GM12878 (cell line): Measurements from ENCODE around the gene ORM2. TPM values are rescaled to one million over a fixed set of nuclear protein-coding genes. Genes with fewer than 3 reads are reported as not detected.

Experiments used
- BCLAF1 ChIP-seq: fragments of 450-650 bp; IDR thresholded peaks from 2 replicates; pipeline ENCODE4 v1.6.1; 2017; ENCODE audit warnings: antibody characterized with exemption, mild to moderate bottlenecking, moderate library complexity
- CREM ChIP-seq: IDR thresholded peaks from 2 replicates; pipeline ENCODE4 v1.6.1; 2014; ENCODE audit warnings: antibody characterized with exemption, low read depth
- RB1 ChIP-seq: fragments of 450-650 bp; formaldehyde crosslinking; IDR thresholded peaks from 2 replicates; pipeline ENCODE4 v1.6.1; 2017; ENCODE audit warnings: mild to moderate bottlenecking, borderline replicate concordance
- TBL1XR1 ChIP-seq: IDR thresholded peaks from 2 replicates; pipeline ENCODE4 v1.6.1; 2012; ENCODE audit warnings: low read depth, low read length, improper control_type of control experiment
- ZNF622 ChIP-seq: fragments of 450-650 bp; IDR thresholded peaks from 2 replicates; pipeline ENCODE4 v1.6.1; 2017; ENCODE audit warnings: mild to moderate bottlenecking, inconsistent platforms
- polyA plus RNA-seq, 11 experiments: library from polyadenylated mRNA; depleted of rRNA in 4 of 11; unstranded in 6 of 11; stranded (reverse) in 5 of 11; fragments of >200 nt; fragmentation: Nextera tagmentation in 4 of 11; fragmentation: Illumina TruSeq in 1 of 11; extraction: Ambion mirVana in 4 of 11; extraction: Trizol in 1 of 11; gene quantifications; 1 replicate in 1 of 11; 2 replicates in 10 of 11; pipeline versions ENCODE4 v1.2.1 to v1.2.3, GENCODE V29; 2011 to 2016; ENCODE audit warnings: inconsistent platforms in 2 of 11, missing spikeins in 2 of 11, low read depth in 1 of 11
- total RNA-seq, 4 experiments: library from RNA; depleted of rRNA in 3 of 4; stranded (reverse); fragments of >200 nt in 3 of 4; fragmentation: Illumina TruSeq in 1 of 4; extraction: Trizol in 1 of 4; gene quantifications; 2 replicates each; pipeline versions ENCODE4 v1.2.1 to v1.2.3, GENCODE V29; 2013 to 2021
- TF ChIP-seq, protein P1 (sequence below): fragments of 450-650 bp; IDR thresholded peaks from 2 replicates; pipeline ENCODE4 v1.6.1; 2017; ENCODE audit warnings: low read depth, mild to moderate bottlenecking, moderate library complexity

Gene ORM2
- total and polyA plus RNA-seq, 10 of the 15 experiments (the other 5 are each of a cell fraction or from before 2014, with no cell fraction given) = 0.64 TPM; not detected in 9

GRCh38 chr9:114289571-114290481, 39.8 kb upstream of the ORM2 start (continued):
- TF ChIP-seq BCLAF1 (no peak), TBL1XR1 (no peak), ZNF622 (no peak), RB1 (no peak), CREM (no peak)
- TF ChIP-seq, protein P1, sequence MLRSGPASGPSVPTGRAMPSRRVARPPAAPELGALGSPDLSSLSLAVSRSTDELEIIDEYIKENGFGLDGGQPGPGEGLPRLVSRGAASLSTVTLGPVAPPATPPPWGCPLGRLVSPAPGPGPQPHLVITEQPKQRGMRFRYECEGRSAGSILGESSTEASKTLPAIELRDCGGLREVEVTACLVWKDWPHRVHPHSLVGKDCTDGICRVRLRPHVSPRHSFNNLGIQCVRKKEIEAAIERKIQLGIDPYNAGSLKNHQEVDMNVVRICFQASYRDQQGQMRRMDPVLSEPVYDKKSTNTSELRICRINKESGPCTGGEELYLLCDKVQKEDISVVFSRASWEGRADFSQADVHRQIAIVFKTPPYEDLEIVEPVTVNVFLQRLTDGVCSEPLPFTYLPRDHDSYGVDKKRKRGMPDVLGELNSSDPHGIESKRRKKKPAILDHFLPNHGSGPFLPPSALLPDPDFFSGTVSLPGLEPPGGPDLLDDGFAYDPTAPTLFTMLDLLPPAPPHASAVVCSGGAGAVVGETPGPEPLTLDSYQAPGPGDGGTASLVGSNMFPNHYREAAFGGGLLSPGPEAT = no peak
- TF ChIP-seq, all 136 proteins: peak for 0
